HCT116 (cell line): ENCODE results near the gene NCDN. TPM values are rescaled to one million over a fixed set of nuclear protein-coding genes. Genes with fewer than 3 reads are reported as not detected.

ENCODE experiments used
- ATAC-seq: fragments of 200-7000 bp; cut with Tn5 transposase; 2 replicates; pipeline ENCODE4 v1.9.1; 2020; ENCODE audit warnings: mild to moderate bottlenecking, moderate library complexity
- BruUV-seq: library from RNA; stranded (reverse); fragments of 400-500 nt; replicated peaks from 2 replicates; lab custom pipeline; 2021; lab: Mats Ljungman, UMichigan
- CTCF ChIA-PET: fragments of 300-600 bp; sonication (Branson Sonifier 250); formaldehyde crosslinking; loops from one replicate; lab custom pipeline; 2021; ENCODE audit warnings: antibody characterized with exemption; lab: Charles Lee
- POLR2A ChIA-PET: fragments of 300-600, 350-600 bp; sonication (Branson Sonifier 250); formaldehyde crosslinking; loops from one replicate; lab custom pipeline; 2021; ENCODE audit warnings: antibody characterized with exemption; lab: Charles Lee
- RAD21 ChIA-PET, 2 experiments: fragments of 300-600 bp; sonication (Branson Sonifier 250); formaldehyde crosslinking; loops; one replicate each; lab custom pipeline; 2023; ENCODE audit warnings: low total read pairs in 2 of 2; ENCODE audit not compliant: uncharacterized antibody in 2 of 2, unreplicated experiment in 2 of 2, low non-redundant PET in 1 of 2; lab: Charles Lee
- DNase-seq: peaks from one replicate; pipeline ENCODE4 v3.0.0-alpha.2; 2010; ENCODE audit warnings: low read depth, low spot score
- H2AFZ ChIP-seq: fragments of 200-600 bp; shearing (Covaris generic), sonication (generic); 2 replicates; pipeline ENCODE4 v1.6.1; 2017; ENCODE audit warnings: low read depth, mixed run types, mixed read lengths, antibody characterized with exemption, low read length; ENCODE audit not compliant: poor library complexity, severe bottlenecking
- H3K27ac ChIP-seq: 2 replicates; pipeline ENCODE4 v1.5.1; 2012; ENCODE audit warnings: low read depth, low read length
- H3K27me3 ChIP-seq: fragments of 200-600 bp; sonication (generic); 2 replicates; pipeline ENCODE4 v1.6.1; 2016; ENCODE audit warnings: mixed run types, low read length, mixed read lengths; ENCODE audit not compliant: insufficient read depth
- H3K36me3 ChIP-seq, 2 experiments: fragments of 200-500 bp in 1 of 2; fragments of 200-600 bp in 1 of 2; sonication (Bioruptor generic) in 1 of 2; sonication (generic) in 1 of 2; 2 replicates each; pipeline versions ENCODE4 v1.5.1 to v1.6.1; 2014 to 2016; ENCODE audit warnings: low read length in 2 of 2, inconsistent platforms in 1 of 2, mixed read lengths in 1 of 2, mixed run types in 1 of 2; ENCODE audit not compliant: insufficient read depth in 2 of 2, control insufficient read depth in 1 of 2
- H3K4me1 ChIP-seq, 2 experiments: fragments of 200-600 bp in 1 of 2; sonication (generic) in 1 of 2; 2 replicates each; pipeline versions ENCODE4 v1.5.1 to v1.6.1; 2012 to 2017; ENCODE audit warnings: low read length in 2 of 2, inconsistent platforms in 1 of 2, mild to moderate bottlenecking in 1 of 2, mixed read lengths in 1 of 2, mixed run types in 1 of 2, moderate library complexity in 1 of 2; ENCODE audit not compliant: insufficient read depth in 2 of 2, control insufficient read depth in 1 of 2
- H3K4me2 ChIP-seq: fragments of 200-600 bp; sonication (generic); 2 replicates; pipeline ENCODE4 v1.6.1; 2017; ENCODE audit warnings: mixed run types, low read length, mixed read lengths
- H3K4me3 ChIP-seq, 2 experiments: fragments of 200-600 bp in 1 of 2; sonication (generic) in 1 of 2; replicated peaks in 1 of 2; 2 replicates each; pipeline ENCODE4 v1.5.1; 2011 to 2016; ENCODE audit warnings: low read length in 2 of 2, control low read depth in 1 of 2, low read depth in 1 of 2, mild to moderate bottlenecking in 1 of 2, mixed read lengths in 1 of 2, mixed run types in 1 of 2
- H3K79me2 ChIP-seq: fragments of 200-600 bp; sonication (generic); 2 replicates; pipeline ENCODE4 v1.6.1; 2017; ENCODE audit warnings: mild to moderate bottlenecking, mixed run types, low read length, moderate library complexity, mixed read lengths; ENCODE audit not compliant: insufficient read depth
- H3K9ac ChIP-seq: fragments of 200-600 bp; sonication (generic); 2 replicates; pipeline ENCODE4 v1.6.1; 2016; ENCODE audit warnings: low read length, mixed read lengths
- H3K9me2 ChIP-seq: fragments of 200-600 bp; sonication (generic), shearing (Covaris generic); 2 replicates; pipeline ENCODE4 v1.6.1; 2017; ENCODE audit warnings: mixed run types, mild to moderate bottlenecking, moderate library complexity; ENCODE audit not compliant: insufficient read depth
- H3K9me3 ChIP-seq, 2 experiments: fragments of 200-500 bp in 1 of 2; fragments of 200-600 bp in 1 of 2; sonication (Bioruptor generic) in 1 of 2; sonication (generic) in 1 of 2; 2 replicates each; pipeline ENCODE4 v1.6.1; 2014 to 2017; ENCODE audit warnings: low read length in 2 of 2, mixed read lengths in 2 of 2, inconsistent platforms in 1 of 2, low read depth in 1 of 2, mild to moderate bottlenecking in 1 of 2, mixed run types in 1 of 2, moderate library complexity in 1 of 2; ENCODE audit not compliant: control insufficient read depth in 1 of 2, insufficient read depth in 1 of 2
- H4K20me1 ChIP-seq: fragments of 200-600 bp; sonication (generic), shearing (Covaris generic); 2 replicates; pipeline ENCODE4 v1.6.1; 2017; ENCODE audit warnings: mixed run types, mild to moderate bottlenecking, moderate library complexity; ENCODE audit not compliant: insufficient read depth
- CBX3 ChIP-seq: IDR thresholded peaks from 2 replicates; pipeline ENCODE4 v1.6.1; 2012; ENCODE audit warnings: low read depth
- CEBPB ChIP-seq: IDR thresholded peaks from 2 replicates; pipeline ENCODE4 v1.6.1; 2012; ENCODE audit warnings: low read depth
- EGR1 ChIP-seq: IDR thresholded peaks from 2 replicates; pipeline ENCODE4 v1.6.1; 2012; ENCODE audit warnings: low read depth
- ELF1 ChIP-seq: IDR thresholded peaks from 2 replicates; pipeline ENCODE4 v1.6.1; 2012; ENCODE audit warnings: low read depth, borderline replicate concordance
- EZH2 ChIP-seq: fragments of 200-600 bp; sonication (generic); IDR thresholded peaks from 2 replicates; pipeline ENCODE4 v1.6.1; 2017; ENCODE audit warnings: antibody characterized with exemption, mixed run types
- EZH2phosphoT487 ChIP-seq: fragments of 200-600 bp; IDR thresholded peaks from 2 replicates; pipeline ENCODE4 v1.6.1; 2018; ENCODE audit warnings: antibody characterized with exemption, borderline replicate concordance
- FOSL1 ChIP-seq: IDR thresholded peaks from 2 replicates; pipeline ENCODE4 v1.6.1; 2012; ENCODE audit warnings: low read depth
- RAD21 ChIP-seq: IDR thresholded peaks from 2 replicates; pipeline ENCODE4 v1.6.1; 2012; ENCODE audit warnings: low read depth, mild to moderate bottlenecking
- SIN3A ChIP-seq: IDR thresholded peaks from 2 replicates; pipeline ENCODE4 v1.6.1; 2012; ENCODE audit warnings: low read depth
- SRF ChIP-seq: IDR thresholded peaks from 2 replicates; pipeline ENCODE4 v1.6.1; 2012; ENCODE audit warnings: low read depth
- YY1 ChIP-seq: IDR thresholded peaks from 2 replicates; pipeline ENCODE4 v1.6.1; 2011; ENCODE audit warnings: low read length, low read depth, moderate library complexity, mild to moderate bottlenecking; ENCODE audit not compliant: insufficient replicate concordance; ENCODE audit errors: extremely low read depth
- ZFX ChIP-seq: fragments of 450-650 bp; IDR thresholded peaks from 2 replicates; pipeline ENCODE4 v1.6.1; 2017
- ZNF274 ChIP-seq: fragments of 200-500 bp; sonication (Bioruptor generic); IDR thresholded peaks from 2 replicates; pipeline ENCODE4 v1.6.1; 2014; ENCODE audit warnings: mild to moderate bottlenecking, low read depth, low read length, inconsistent platforms
- intact Hi-C: fragments of 100-400 bp; cut with micrococcal nuclease; formaldehyde crosslinking; loops from 2 replicates; pipeline ENCODE4 v1.10.0; 2022
- total RNA-seq: library from RNA; stranded (reverse); gene quantifications from one replicate; pipeline ENCODE4 v1.2.1, GENCODE V29; 2021; ENCODE audit not compliant: unreplicated experiment
- TF ChIP-seq, protein P1 (sequence below), 3 experiments: fragments of 200-600 bp in 1 of 3; sonication (generic) in 1 of 3; IDR thresholded peaks in 2 of 3; conservative IDR thresholded peaks in 1 of 3; 2 replicates each; pipeline ENCODE4 v1.5.1; 2012 to 2017; ENCODE audit warnings: low read depth in 2 of 3, low read length in 2 of 3, antibody characterized with exemption in 1 of 3, borderline replicate concordance in 1 of 3, control low read depth in 1 of 3, mild to moderate bottlenecking in 1 of 3, mixed read lengths in 1 of 3, mixed run types in 1 of 3, moderate library complexity in 1 of 3; ENCODE audit not compliant: insufficient read depth in 1 of 3
- TF ChIP-seq, protein P2 (sequence below): IDR thresholded peaks from 2 replicates; pipeline ENCODE4 v1.6.1; 2011; ENCODE audit warnings: mild to moderate bottlenecking, low read length, moderate library complexity; ENCODE audit not compliant: insufficient replicate concordance; ENCODE audit errors: extremely low read depth
- TF ChIP-seq, protein P3 (sequence below): IDR thresholded peaks from 2 replicates; pipeline ENCODE4 v1.6.1; 2012
- TF ChIP-seq, protein P4 (sequence below): IDR thresholded peaks from 2 replicates; pipeline ENCODE4 v1.6.1; 2012; ENCODE audit warnings: low read depth

Gene NCDN
- total RNA-seq, 1 experiment from 2014 or later: 24.5 TPM

DNA sequence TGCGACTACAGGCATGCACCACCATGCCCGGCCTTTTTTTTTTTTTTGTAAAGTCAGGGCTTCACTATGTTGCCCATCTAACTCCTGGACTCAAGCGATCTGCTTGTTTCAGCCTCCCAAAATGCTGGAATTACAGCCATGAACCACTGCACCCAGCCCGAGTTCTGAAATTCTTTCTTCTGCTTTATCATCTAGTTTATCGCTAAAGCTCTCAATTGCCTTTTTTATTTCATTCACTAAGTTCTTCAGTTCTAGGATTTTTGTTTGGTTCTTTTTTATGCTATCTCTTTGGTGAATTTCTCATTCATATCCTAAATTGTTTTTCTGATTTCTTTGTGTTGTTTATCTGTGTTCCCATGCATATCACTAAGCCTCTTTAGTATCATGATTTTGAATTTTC is 27.4 kb upstream of the NCDN start:
- POLR2A ChIA-PET: no interaction called here
- BruUV-seq: no TSS peak
- intact Hi-C loops: no loop called here
- no peak for ATAC-seq
- no peak overlapping the region for H3K9ac ChIP-seq
- peaks cover 0 to 11% of the 10 kb centered on the region in 2 experiments; a peak in 1 of 4 replicates for H3K36me3 ChIP-seq
- no peak overlapping the region for H3K27ac ChIP-seq
- peaks cover 5% of the 10 kb centered on the region; the same call in 1 of the 2 replicates for H3K79me2 ChIP-seq
- no peak overlapping the region for H2AFZ ChIP-seq
- CTCF ChIA-PET: no interaction called here
- TF ChIP-seq ZFX: no peak
- TF ChIP-seq, protein P1, sequence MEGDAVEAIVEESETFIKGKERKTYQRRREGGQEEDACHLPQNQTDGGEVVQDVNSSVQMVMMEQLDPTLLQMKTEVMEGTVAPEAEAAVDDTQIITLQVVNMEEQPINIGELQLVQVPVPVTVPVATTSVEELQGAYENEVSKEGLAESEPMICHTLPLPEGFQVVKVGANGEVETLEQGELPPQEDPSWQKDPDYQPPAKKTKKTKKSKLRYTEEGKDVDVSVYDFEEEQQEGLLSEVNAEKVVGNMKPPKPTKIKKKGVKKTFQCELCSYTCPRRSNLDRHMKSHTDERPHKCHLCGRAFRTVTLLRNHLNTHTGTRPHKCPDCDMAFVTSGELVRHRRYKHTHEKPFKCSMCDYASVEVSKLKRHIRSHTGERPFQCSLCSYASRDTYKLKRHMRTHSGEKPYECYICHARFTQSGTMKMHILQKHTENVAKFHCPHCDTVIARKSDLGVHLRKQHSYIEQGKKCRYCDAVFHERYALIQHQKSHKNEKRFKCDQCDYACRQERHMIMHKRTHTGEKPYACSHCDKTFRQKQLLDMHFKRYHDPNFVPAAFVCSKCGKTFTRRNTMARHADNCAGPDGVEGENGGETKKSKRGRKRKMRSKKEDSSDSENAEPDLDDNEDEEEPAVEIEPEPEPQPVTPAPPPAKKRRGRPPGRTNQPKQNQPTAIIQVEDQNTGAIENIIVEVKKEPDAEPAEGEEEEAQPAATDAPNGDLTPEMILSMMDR (IDR thresholded peaks at IDR 0.05 in 2 of 3, conservative IDR thresholded peaks at IDR 0.05 in 1 of 3; ENCODE audit: borderline replicate concordance in 1 of 3, insufficient read depth in 1 of 3, low read depth in 2 of 3, low read length in 2 of 3): no peak
- TF ChIP-seq FOSL1: no peak
- no peak for TF ChIP-seq CBX3
- no peak for TF ChIP-seq YY1
- no peak for TF ChIP-seq EZH2
- TF ChIP-seq EGR1: no peak
- no peak for TF ChIP-seq EZH2phosphoT487
- TF ChIP-seq, protein P2, sequence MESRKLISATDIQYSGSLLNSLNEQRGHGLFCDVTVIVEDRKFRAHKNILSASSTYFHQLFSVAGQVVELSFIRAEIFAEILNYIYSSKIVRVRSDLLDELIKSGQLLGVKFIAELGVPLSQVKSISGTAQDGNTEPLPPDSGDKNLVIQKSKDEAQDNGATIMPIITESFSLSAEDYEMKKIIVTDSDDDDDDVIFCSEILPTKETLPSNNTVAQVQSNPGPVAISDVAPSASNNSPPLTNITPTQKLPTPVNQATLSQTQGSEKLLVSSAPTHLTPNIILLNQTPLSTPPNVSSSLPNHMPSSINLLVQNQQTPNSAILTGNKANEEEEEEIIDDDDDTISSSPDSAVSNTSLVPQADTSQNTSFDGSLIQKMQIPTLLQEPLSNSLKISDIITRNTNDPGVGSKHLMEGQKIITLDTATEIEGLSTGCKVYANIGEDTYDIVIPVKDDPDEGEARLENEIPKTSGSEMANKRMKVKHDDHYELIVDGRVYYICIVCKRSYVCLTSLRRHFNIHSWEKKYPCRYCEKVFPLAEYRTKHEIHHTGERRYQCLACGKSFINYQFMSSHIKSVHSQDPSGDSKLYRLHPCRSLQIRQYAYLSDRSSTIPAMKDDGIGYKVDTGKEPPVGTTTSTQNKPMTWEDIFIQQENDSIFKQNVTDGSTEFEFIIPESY: no peak
- no peak for TF ChIP-seq ELF1
- TF ChIP-seq, protein P3, sequence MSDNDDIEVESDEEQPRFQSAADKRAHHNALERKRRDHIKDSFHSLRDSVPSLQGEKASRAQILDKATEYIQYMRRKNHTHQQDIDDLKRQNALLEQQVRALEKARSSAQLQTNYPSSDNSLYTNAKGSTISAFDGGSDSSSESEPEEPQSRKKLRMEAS: no peak
- TF ChIP-seq, protein P4, sequence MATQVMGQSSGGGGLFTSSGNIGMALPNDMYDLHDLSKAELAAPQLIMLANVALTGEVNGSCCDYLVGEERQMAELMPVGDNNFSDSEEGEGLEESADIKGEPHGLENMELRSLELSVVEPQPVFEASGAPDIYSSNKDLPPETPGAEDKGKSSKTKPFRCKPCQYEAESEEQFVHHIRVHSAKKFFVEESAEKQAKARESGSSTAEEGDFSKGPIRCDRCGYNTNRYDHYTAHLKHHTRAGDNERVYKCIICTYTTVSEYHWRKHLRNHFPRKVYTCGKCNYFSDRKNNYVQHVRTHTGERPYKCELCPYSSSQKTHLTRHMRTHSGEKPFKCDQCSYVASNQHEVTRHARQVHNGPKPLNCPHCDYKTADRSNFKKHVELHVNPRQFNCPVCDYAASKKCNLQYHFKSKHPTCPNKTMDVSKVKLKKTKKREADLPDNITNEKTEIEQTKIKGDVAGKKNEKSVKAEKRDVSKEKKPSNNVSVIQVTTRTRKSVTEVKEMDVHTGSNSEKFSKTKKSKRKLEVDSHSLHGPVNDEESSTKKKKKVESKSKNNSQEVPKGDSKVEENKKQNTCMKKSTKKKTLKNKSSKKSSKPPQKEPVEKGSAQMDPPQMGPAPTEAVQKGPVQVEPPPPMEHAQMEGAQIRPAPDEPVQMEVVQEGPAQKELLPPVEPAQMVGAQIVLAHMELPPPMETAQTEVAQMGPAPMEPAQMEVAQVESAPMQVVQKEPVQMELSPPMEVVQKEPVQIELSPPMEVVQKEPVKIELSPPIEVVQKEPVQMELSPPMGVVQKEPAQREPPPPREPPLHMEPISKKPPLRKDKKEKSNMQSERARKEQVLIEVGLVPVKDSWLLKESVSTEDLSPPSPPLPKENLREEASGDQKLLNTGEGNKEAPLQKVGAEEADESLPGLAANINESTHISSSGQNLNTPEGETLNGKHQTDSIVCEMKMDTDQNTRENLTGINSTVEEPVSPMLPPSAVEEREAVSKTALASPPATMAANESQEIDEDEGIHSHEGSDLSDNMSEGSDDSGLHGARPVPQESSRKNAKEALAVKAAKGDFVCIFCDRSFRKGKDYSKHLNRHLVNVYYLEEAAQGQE: no peak
- TF ChIP-seq SIN3A: no peak
- TF ChIP-seq ZNF274: no peak
- TF ChIP-seq RAD21: no peak
- no peak for TF ChIP-seq SRF
- no peak for TF ChIP-seq CEBPB
- no peaks in the 10 kb centered on the region for H3K27me3 ChIP-seq
- no peak overlapping the region for H3K4me2 ChIP-seq
- DNase-seq: no peak
- RAD21 ChIA-PET: no interaction called here
- H3K9me3 ChIP-seq: peaks cover 11 to 22% of the 10 kb centered on the region in 2 experiments; a peak in 3 of 4 replicates
- no peaks in the 10 kb centered on the region for H3K9me2 ChIP-seq
- H3K4me3 ChIP-seq: no peak overlapping the region
- no peaks in the 10 kb centered on the region for H4K20me1 ChIP-seq
- peaks cover 0 to under 1% of the 10 kb centered on the region in 2 experiments; a peak in 2 of 4 replicates for H3K4me1 ChIP-seq
